Ishikawa (cell line): ENCODE measurements around the gene PPT2.

Source experiments
- CEBPB ChIP-seq: IDR thresholded peaks from 2 replicates; pipeline ENCODE4 v1.6.1; 2012
- CREB1 ChIP-seq: IDR thresholded peaks from 2 replicates; pipeline ENCODE4 v1.6.1; 2012; ENCODE audit warnings: low read depth
- NFIC ChIP-seq: IDR thresholded peaks from 2 replicates; pipeline ENCODE4 v1.6.1; 2012
- TAF1 ChIP-seq: IDR thresholded peaks from 2 replicates; pipeline ENCODE4 v1.6.1; 2012; ENCODE audit warnings: low read depth, mild to moderate bottlenecking
- TF ChIP-seq, protein P1 (sequence below): IDR thresholded peaks from 2 replicates; pipeline ENCODE4 v1.6.1; 2012

DNA sequence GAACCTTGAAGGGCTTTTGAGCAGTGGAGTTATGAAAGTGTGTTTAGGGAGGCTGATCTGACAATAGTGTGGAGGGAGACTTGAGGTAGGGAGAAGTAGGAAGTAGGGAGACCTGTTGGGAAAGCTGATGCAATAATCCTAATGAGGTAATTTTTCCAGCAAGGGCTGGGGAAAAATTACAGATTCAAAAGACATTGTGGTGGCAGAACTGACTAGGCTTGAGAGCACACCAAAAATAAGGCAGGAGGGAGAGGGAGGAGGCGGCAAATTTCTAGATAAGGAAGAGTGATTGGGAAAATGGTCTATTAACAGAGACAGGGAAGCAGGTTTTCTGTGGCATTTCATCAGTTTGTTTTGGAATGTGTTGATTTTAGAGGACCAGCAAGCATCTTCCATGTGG is 7.7 kb upstream of the PPT2 start:
- no peak for TF ChIP-seq NFIC
- no peak for TF ChIP-seq CEBPB
- no peak for TF ChIP-seq CREB1
- TF ChIP-seq, protein P1, sequence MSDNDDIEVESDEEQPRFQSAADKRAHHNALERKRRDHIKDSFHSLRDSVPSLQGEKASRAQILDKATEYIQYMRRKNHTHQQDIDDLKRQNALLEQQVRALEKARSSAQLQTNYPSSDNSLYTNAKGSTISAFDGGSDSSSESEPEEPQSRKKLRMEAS, result no peak
- no peak for TF ChIP-seq TAF1
